ENCODE measurements around the gene CNIH4. TPM values are rescaled to one million over a fixed set of nuclear protein-coding genes. Genes with fewer than 3 reads are reported as not detected.

CNIH4 gene
- total RNA-seq, 4 donors from 2014 or later, result 19.1 to 51.7 (median 34.0) TPM

GRCh38 chr1:224377676-224378006, 21.0 kb downstream of the CNIH4 start:
- Histone ChIP-seq H3K4me1 (peaks cover 0 to 18% (median 3%) of the 10 kb centered on the region in 3 donors), H3K9me3 (no peaks in the 10 kb centered on the region), H3K27me3 (no peaks in the 10 kb centered on the region), H3K36me3 (peaks cover 4 to 84% (median 9%) of the 10 kb centered on the region in 3 donors), H3K27ac (no peak overlapping the region), H3K4me3 (no peak overlapping the region)
- intact Hi-C loops (cut with DNase I), result no loop called here
- no peak for DNase-seq
- WGBS, 2 donors, result 80 to 83% methylated on average over 1 of the region's 2 CpGs
- TF ChIP-seq, protein P1, sequence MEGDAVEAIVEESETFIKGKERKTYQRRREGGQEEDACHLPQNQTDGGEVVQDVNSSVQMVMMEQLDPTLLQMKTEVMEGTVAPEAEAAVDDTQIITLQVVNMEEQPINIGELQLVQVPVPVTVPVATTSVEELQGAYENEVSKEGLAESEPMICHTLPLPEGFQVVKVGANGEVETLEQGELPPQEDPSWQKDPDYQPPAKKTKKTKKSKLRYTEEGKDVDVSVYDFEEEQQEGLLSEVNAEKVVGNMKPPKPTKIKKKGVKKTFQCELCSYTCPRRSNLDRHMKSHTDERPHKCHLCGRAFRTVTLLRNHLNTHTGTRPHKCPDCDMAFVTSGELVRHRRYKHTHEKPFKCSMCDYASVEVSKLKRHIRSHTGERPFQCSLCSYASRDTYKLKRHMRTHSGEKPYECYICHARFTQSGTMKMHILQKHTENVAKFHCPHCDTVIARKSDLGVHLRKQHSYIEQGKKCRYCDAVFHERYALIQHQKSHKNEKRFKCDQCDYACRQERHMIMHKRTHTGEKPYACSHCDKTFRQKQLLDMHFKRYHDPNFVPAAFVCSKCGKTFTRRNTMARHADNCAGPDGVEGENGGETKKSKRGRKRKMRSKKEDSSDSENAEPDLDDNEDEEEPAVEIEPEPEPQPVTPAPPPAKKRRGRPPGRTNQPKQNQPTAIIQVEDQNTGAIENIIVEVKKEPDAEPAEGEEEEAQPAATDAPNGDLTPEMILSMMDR (IDR thresholded peaks at IDR 0.05), result no peak
- TF ChIP-seq POLR2A (IDR thresholded peaks at IDR 0.05), result no peak

DNA sequence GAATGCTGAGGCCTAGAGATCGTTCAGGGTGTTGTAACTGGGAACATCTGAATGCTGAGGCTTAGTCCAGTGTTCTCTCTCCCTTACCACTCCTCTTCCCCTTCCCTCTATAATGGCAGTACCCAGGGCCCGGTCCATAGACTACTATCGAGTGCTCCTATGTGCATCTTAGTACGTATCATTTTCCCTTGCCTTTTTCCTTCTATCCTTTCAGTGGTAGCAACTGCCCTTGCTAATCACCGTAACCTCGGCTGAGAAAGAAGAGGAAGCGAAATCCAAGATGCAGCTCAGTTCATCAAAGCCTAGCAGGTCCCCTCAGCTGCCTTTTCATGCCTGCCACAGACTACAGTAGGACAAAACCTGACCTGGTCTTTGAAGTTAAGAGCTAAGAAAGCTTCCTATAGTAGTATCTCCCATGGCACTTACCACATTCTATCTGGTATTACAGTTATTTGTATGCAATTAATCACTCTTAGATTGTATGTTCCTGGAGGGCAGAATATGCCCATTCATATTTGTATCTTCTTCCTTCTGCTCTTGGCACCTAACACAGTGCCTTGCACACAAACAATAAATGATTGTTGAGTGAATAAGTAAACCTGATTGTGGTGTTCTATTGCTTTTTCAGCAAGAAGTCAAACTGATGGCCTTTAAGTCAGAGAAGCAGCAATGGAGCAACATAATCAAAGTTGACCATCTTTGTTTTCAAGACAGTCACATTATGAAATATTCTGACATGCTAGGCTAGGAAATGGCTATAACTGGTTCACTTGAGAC, 22.4 kb downstream of the CNIH4 start:
- H3K27me3 ChIP-seq, result no peaks in the 10 kb centered on the region
- intact Hi-C loops (cut with DNase I), result no loop called here
- no peak overlapping the region for H3K4me3 ChIP-seq
- peak overlapping the region in 1 of 4 donors; percentile 46 for H3K27ac ChIP-seq
- WGBS, 2 donors, result 83 to 95% methylated on average over 7 of the region's 7 CpGs
- no peaks in the 10 kb centered on the region for H3K9me3 ChIP-seq
- H3K4me1 ChIP-seq, result peaks cover 0 to 13% (median 3%) of the 10 kb centered on the region in 3 donors
- DNase-seq, result no peak
- TF ChIP-seq, protein P1 (IDR thresholded peaks at IDR 0.05), result no peak
- H3K36me3 ChIP-seq, result peaks cover 4 to 74% (median 9%) of the 10 kb centered on the region in 3 donors

DNA sequence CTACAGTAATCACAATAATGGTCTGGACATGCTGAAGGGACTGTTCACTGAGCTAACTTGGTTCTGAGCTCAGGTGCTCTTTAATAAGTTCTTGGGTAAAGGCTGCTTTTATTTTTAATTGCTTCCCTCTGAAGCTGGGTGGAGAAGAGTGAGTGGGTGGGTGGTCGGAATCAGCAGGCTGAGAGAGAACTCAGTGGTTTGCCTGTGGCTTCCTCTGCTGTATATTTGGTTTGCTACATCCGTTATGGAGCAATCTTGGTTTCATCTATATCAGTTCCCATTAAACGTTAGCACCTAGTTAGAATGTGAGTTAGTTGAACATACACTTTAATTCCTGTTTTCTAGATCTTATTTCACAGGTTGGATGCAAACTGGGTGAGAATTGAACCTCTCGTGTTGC, 23.3 kb downstream of the CNIH4 start:
- no peak for TF ChIP-seq POLR2A (IDR thresholded peaks at IDR 0.05)
- TF ChIP-seq, protein P1 (IDR thresholded peaks at IDR 0.05), result no peak

GRCh38 chr1:224381880-224382548, 25.3 kb downstream of the CNIH4 start:
- intact Hi-C loops (cut with DNase I), result no loop called here
- H3K27me3 ChIP-seq, result no peaks in the 10 kb centered on the region
- no peak for TF ChIP-seq POLR2A (IDR thresholded peaks at IDR 0.05)
- TF ChIP-seq, protein P1 (IDR thresholded peaks at IDR 0.05), result no peak
- H3K9me3 ChIP-seq, result no peaks in the 10 kb centered on the region
- DNase-seq, result no peak
- H3K27ac ChIP-seq, result no peak overlapping the region
- H3K4me1 ChIP-seq, result peaks cover 0 to 16% (median 3%) of the 10 kb centered on the region in 3 donors
- no peak overlapping the region for H3K4me3 ChIP-seq
- 83 to 85% methylated on average over 4 of the region's 4 CpGs for WGBS, 2 donors
- H3K36me3 ChIP-seq, result peaks cover under 1 to 72% (median 3%) of the 10 kb centered on the region in 3 donors

More for the DNA sequence above, 23.3 kb downstream of the CNIH4 start:
- 61 to 62% methylated on average over 4 of the region's 4 CpGs for WGBS, 2 donors
- Histone ChIP-seq H3K27me3 (no peaks in the 10 kb centered on the region), H3K36me3 (peaks cover 4 to 74% (median 9%) of the 10 kb centered on the region in 3 donors), H3K4me1 (peaks cover 0 to 11% (median 3%) of the 10 kb centered on the region in 3 donors), H3K27ac (peak overlapping the region in 1 of 4 donors; percentile 22), H3K4me3 (no peak overlapping the region), H3K9me3 (no peaks in the 10 kb centered on the region)
- no peak for DNase-seq
- intact Hi-C loops (cut with DNase I), result no loop called here

DNA sequence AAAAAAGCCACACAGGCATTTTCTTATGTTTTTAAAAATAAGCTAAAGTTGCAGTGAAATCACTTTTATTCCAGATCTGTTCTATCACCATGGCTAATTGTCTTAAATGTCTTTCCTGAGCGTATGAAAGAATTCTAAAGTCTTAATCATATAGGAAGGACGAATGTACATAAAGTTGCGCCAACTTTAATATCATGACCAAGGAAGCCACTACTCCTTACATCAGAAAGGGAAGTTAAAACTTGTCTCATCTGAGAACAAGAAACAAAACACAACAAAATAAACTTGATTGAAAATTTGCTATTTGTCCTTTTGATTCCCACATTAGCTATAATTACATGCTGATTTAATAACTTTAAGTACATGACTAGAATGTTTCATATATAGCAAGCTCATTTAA, 26.5 kb downstream of the CNIH4 start:
- peaks cover 0 to 12% (median 0%) of the 10 kb centered on the region in 3 donors for H3K4me1 ChIP-seq
- no peak overlapping the region for H3K27ac ChIP-seq
- H3K27me3 ChIP-seq, result no peaks in the 10 kb centered on the region
- H3K9me3 ChIP-seq, result no peaks in the 10 kb centered on the region
- DNase-seq, result no peak
- intact Hi-C loops (cut with DNase I), result no loop called here
- peaks cover 3 to 72% (median 7%) of the 10 kb centered on the region in 3 donors for H3K36me3 ChIP-seq
- TF ChIP-seq POLR2A (IDR thresholded peaks at IDR 0.05), result no peak
- TF ChIP-seq, protein P1 (IDR thresholded peaks at IDR 0.05), result no peak
- 80 to 86% methylated on average over 3 of the region's 3 CpGs for WGBS, 2 donors
- no peak overlapping the region for H3K4me3 ChIP-seq
